Activated T-cell treated with anti-CD3 and anti-CD28 coated beads for 48 hours (primary cell): Measurements from ENCODE around the gene FAM13A.
"Not testable (repeated sequence)": the region's sequence is repeated elsewhere in the genome, so short reads cannot be mapped to it uniquely, and the experiment has no call there.

ENCODE experiments used
- DNase-seq: peaks from one replicate; pipeline ENCODE4 v3.0.0-alpha.2; 2020; ENCODE audit warnings: low read depth

Gene FAM13A

GRCh38 chr4:89056953-89057398 lies at the start of gene FAM13A:
FAM13A (minus strand) TSS chr4:89057185; CDS start chr4:89056964, 221 bp downstream.
- no peak for DNase-seq

GRCh38 chr4:89105726-89106125 lies 48.7 kb upstream of the FAM13A start:
- DNase-seq = no peak

GRCh38 chr4:89101256-89102161 lies 44.5 kb upstream of the FAM13A start:
- no peak for DNase-seq

GRCh38 chr4:89100853-89101252 lies 43.9 kb upstream of the FAM13A start:
- DNase-seq = no peak

- no peak for DNase-seq
These were observed 42.5 kb upstream of the FAM13A start for GRCh38 chr4:89099471-89099870.

- no peak for DNase-seq
These were observed 42.0 kb upstream of the FAM13A start for GRCh38 chr4:89099034-89099433.

- no peak for DNase-seq
These were observed 21.3 kb upstream of the FAM13A start for GRCh38 chr4:89078300-89078699.

- DNase-seq = no peak
These were observed 20.8 kb upstream of the FAM13A start for GRCh38 chr4:89077761-89078160.

- DNase-seq = no peak
These were observed 15.9 kb upstream of the FAM13A start for GRCh38 chr4:89072921-89073320.

GRCh38 chr4:89071311-89071710 lies 14.3 kb upstream of the FAM13A start:
- DNase-seq = no peak

GRCh38 chr4:89070041-89070440 lies 13.1 kb upstream of the FAM13A start:
- DNase-seq = no peak

- no peak for DNase-seq
These were observed 12.5 kb upstream of the FAM13A start for GRCh38 chr4:89069481-89069880.

GRCh38 chr4:89067417-89067816 lies 10.4 kb upstream of the FAM13A start:
- DNase-seq = no peak

- DNase-seq = no peak
These were observed 7.9 kb upstream of the FAM13A start for GRCh38 chr4:89064848-89065247.

- DNase-seq = not testable (repeated sequence)
These were observed 859 bp upstream of the FAM13A start for GRCh38 chr4:89057844-89058243.

- no peak for DNase-seq
These were observed 563 bp downstream of the FAM13A start for GRCh38 chr4:89056292-89056952.

GRCh38 chr4:89055157-89056080 lies 1.6 kb downstream of the FAM13A start:
- DNase-seq = no peak

GRCh38 chr4:89054627-89055026 lies 2.4 kb downstream of the FAM13A start:
- no peak for DNase-seq

- no peak for DNase-seq
These were observed 7.1 kb downstream of the FAM13A start for GRCh38 chr4:89049853-89050252.

- DNase-seq = no peak
These were observed 7.9 kb downstream of the FAM13A start for GRCh38 chr4:89048906-89049601.

- no peak for DNase-seq
These were observed 12.7 kb downstream of the FAM13A start for GRCh38 chr4:89044147-89044900.
